Measurements from ENCODE around the gene ATP1B1. TPM values are rescaled to one million over a fixed set of nuclear protein-coding genes. Genes with fewer than 3 reads are reported as not detected.
A peak's percentile ranks its signal among the peaks of the same experiment; 100 is the strongest.

Gene ATP1B1
- polyA plus RNA-seq, 4 donors: 182 to 240 (median 227) TPM

DNA sequence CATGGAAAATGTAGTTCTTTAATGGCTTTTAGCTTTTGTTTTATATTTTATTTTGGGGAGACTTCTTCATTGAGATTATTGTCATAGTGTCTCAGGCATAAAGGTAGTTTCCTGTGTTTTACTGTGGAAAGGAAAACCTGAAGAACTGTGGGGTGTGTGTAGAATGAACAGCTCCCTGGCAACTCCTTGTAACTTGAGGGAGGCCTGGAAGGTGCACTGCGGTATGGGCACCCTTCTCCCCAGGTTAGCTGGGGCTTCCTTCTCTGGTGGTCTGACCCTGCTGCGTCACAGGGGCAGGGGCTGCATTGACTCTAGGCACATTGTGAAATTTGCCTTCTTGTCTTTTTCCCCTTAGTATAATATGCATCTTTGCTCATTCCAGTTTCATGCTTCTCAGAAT, 1.7 kb downstream of the ATP1B1 start:
- DNase-seq (peak in 1 of 2 donors; percentile 54), FAIRE-seq (no peak)
- peak overlapping the region; percentile 35 to 97 (median 79) for H3K4me3 ChIP-seq (ENCODE audit: low read depth in 1 of 3, low read length in 3 of 3)
- H3K27me3 ChIP-seq (ENCODE audit: control insufficient read depth in 3 of 3, insufficient read depth in 3 of 3, low read length in 3 of 3): no peaks in the 10 kb centered on the region
- H3K27ac ChIP-seq (ENCODE audit: low read depth in 1 of 3, low read length in 2 of 3): peak overlapping the region; percentile 92 to 99 (median 93)
- peaks cover 0 to 21% (median 11%) of the 10 kb centered on the region in 3 donors for H3K36me3 ChIP-seq (ENCODE audit: control insufficient read depth in 3 of 3, insufficient read depth in 2 of 3, low read depth in 1 of 3, low read length in 3 of 3)
- H3K4me1 ChIP-seq (ENCODE audit: control insufficient read depth in 3 of 3, insufficient read depth in 2 of 3, low read depth in 1 of 3, low read length in 2 of 3): peaks cover 2 to 37% (median 5%) of the 10 kb centered on the region in 3 donors
- H3K9me3 ChIP-seq (ENCODE audit: control insufficient read depth in 2 of 2, insufficient read depth in 1 of 2, low read depth in 1 of 2, low read length in 1 of 2): no peaks in the 10 kb centered on the region
- 11 to 61% (median 38%) methylated on average over 2 of the region's 2 CpGs for WGBS, 3 donors

DNA sequence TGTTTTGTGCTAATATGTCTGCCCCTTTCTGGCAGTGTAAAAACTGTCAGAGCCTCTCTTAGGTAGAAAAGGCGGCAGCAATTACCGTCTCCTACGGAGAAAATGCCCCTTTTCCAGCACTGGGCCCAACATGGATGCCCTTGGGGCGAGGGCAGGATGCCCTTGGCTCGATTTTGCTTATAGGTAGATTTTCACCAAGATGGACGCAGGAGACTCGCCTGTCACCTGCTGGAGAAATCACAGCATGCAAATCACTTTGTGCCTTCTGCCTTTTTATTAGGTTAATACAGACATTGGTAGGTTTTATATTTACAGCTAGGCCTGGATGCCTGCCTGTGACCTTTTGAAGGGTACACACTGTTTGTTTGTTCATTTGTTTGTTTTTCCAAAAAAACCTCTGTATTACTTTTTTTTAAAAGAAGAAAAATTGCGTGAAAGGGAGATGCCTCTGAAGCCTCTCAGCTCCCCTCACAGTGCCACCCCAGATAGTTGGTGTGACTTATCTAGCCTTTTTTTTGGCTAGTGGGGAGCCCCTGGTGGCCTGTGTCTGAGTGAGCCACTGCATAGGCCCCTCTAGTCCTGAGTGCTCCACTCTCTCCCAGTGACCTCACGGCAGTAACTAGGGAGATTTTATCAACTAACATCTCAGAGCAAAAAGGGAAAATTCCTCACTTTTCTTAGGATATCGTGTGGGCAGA, 2.5 kb downstream of the ATP1B1 start:
- Histone ChIP-seq H3K27me3 (ENCODE audit: control insufficient read depth in 3 of 3, insufficient read depth in 3 of 3, low read length in 3 of 3) (no peaks in the 10 kb centered on the region), H3K9me3 (ENCODE audit: control insufficient read depth in 2 of 2, insufficient read depth in 1 of 2, low read depth in 1 of 2, low read length in 1 of 2) (no peaks in the 10 kb centered on the region), H3K4me1 (ENCODE audit: control insufficient read depth in 3 of 3, insufficient read depth in 2 of 3, low read depth in 1 of 3, low read length in 2 of 3) (peaks cover 4 to 36% (median 5%) of the 10 kb centered on the region in 3 donors), H3K4me3 (ENCODE audit: low read depth in 1 of 3, low read length in 3 of 3) (peak overlapping the region; percentile 35 to 97 (median 79)), H3K36me3 (ENCODE audit: control insufficient read depth in 3 of 3, insufficient read depth in 2 of 3, low read depth in 1 of 3, low read length in 3 of 3) (peaks cover 0 to 29% (median 11%) of the 10 kb centered on the region in 3 donors), H3K27ac (ENCODE audit: low read depth in 1 of 3, low read length in 2 of 3) (peak overlapping the region; percentile 92 to 99 (median 93))
- no peak for FAIRE-seq
- 13 to 67% (median 53%) methylated on average over 10 of the region's 10 CpGs for WGBS, 3 donors
- peak; percentile 72 to 77 for DNase-seq

DNA sequence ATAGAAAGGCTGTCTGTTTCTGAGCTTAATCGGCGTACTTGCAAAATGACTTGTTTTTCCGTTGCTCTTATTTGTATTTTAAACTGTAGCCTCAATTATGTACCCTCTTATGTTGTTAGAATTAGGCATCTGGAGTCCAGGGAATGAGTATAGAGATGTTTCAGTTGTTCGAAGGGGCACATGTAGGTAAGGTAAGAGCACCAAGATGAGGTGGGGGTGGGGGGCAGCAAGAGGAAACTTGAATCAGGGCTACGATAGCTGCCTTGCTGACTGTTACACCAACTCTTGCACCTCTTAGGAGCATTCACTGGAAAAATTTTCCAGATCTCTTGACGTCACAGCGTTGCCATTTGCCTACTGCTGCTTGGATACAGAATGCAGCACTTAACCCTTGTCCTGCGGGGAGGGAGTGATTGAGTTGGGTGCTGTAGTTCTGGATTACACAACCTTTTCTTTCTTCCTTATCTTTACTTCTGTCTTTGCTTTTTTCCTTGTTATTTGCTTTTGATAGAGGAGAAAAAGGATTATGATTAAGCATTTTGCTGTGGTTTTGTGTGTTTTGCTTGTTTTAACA, 3.2 kb downstream of the ATP1B1 start:
- peaks cover 0 to 31% (median 11%) of the 10 kb centered on the region in 3 donors for H3K36me3 ChIP-seq (ENCODE audit: control insufficient read depth in 3 of 3, insufficient read depth in 2 of 3, low read depth in 1 of 3, low read length in 3 of 3)
- H3K9me3 ChIP-seq (ENCODE audit: control insufficient read depth in 2 of 2, insufficient read depth in 1 of 2, low read depth in 1 of 2, low read length in 1 of 2): no peaks in the 10 kb centered on the region
- peak overlapping the region; percentile 92 to 99 (median 93) for H3K27ac ChIP-seq (ENCODE audit: low read depth in 1 of 3, low read length in 2 of 3)
- H3K4me3 ChIP-seq (ENCODE audit: low read depth in 1 of 3, low read length in 3 of 3): peak overlapping the region in 2 of 3 donors; percentile 79 to 97
- WGBS, 3 donors: 9 to 36% (median 24%) methylated on average over 8 of the region's 8 CpGs
- no peaks in the 10 kb centered on the region for H3K27me3 ChIP-seq (ENCODE audit: control insufficient read depth in 3 of 3, insufficient read depth in 3 of 3, low read length in 3 of 3)
- no peak for FAIRE-seq
- DNase-seq: peak; percentile 95 to 97
- H3K4me1 ChIP-seq (ENCODE audit: control insufficient read depth in 3 of 3, insufficient read depth in 2 of 3, low read depth in 1 of 3, low read length in 2 of 3): peaks cover 2 to 33% (median 3%) of the 10 kb centered on the region in 3 donors

DNA sequence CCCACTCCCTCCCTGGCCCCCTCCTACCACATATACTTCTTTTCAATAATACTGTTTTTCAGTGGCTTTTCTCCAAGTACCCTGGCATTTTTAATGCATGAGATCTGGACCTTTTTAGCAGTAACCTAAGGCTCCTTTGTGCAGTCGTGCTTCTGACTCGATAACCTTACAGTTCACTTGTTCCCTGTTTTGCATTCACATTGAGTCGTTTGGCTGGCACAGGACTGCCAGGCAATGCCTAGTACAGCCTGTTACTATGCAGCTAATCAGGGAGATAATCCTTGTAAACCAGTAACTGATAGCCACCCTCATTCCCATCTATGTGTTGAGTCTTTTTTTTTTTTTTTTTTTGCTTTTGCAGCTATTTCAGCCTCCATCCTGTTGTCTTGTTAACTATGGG, 3.7 kb downstream of the ATP1B1 start:
- peak; percentile 53 to 77 for DNase-seq
- Histone ChIP-seq H3K27ac (ENCODE audit: low read depth in 1 of 3, low read length in 2 of 3) (peak overlapping the region; percentile 92 to 99 (median 93)), H3K27me3 (ENCODE audit: control insufficient read depth in 3 of 3, insufficient read depth in 3 of 3, low read length in 3 of 3) (no peaks in the 10 kb centered on the region), H3K4me3 (ENCODE audit: low read depth in 1 of 3, low read length in 3 of 3) (peak overlapping the region in 2 of 3 donors; percentile 79 to 97), H3K36me3 (ENCODE audit: control insufficient read depth in 3 of 3, insufficient read depth in 2 of 3, low read depth in 1 of 3, low read length in 3 of 3) (peaks cover 0 to 37% (median 11%) of the 10 kb centered on the region in 3 donors), H3K9me3 (ENCODE audit: control insufficient read depth in 2 of 2, insufficient read depth in 1 of 2, low read depth in 1 of 2, low read length in 1 of 2) (no peaks in the 10 kb centered on the region), H3K4me1 (ENCODE audit: control insufficient read depth in 3 of 3, insufficient read depth in 2 of 3, low read depth in 1 of 3, low read length in 2 of 3) (peaks cover 1 to 31% (median 2%) of the 10 kb centered on the region in 3 donors)
- WGBS, 3 donors: 0 to 26% (median 20%) methylated on average over 3 of the region's 3 CpGs
- no peak for FAIRE-seq

DNA sequence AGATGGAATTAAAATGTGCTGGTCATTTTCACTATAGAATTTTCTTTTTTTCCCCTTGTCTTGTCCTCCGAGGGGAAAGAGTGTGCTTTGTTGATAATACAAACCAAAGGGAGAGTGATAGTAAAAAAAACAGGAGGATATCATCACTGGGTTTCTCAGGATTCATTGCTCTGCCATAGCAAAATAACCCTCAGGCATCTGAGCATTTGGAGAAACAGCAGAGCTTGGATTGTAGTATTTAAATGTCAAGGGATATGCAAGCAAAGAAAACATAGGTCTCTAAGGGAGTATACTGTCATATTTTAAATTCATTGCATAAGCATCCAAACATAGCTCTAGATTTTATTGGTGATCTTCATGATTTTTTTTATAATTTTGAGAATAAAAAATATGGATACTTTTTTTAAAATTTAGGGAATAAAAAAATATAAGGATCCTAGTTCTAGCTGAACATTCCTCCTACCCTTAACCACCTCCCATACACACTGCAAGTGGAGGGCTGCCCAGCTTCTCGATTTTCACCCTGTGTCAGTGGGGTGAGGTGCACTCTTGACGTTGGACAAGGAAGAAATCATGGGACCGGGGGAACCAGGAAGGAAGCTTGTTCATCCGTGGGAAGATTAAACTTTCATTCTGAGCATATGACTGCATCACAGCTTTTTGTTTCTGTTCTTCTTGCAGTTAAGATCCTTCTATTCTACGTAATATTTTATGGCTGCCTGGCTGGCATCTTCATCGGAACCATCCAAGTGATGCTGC, 4.4 kb downstream of the ATP1B1 start:
- DNase-seq: peak in 1 of 2 donors; percentile 52
- peak overlapping the region; percentile 92 to 99 (median 93) for H3K27ac ChIP-seq (ENCODE audit: low read depth in 1 of 3, low read length in 2 of 3)

DNA sequence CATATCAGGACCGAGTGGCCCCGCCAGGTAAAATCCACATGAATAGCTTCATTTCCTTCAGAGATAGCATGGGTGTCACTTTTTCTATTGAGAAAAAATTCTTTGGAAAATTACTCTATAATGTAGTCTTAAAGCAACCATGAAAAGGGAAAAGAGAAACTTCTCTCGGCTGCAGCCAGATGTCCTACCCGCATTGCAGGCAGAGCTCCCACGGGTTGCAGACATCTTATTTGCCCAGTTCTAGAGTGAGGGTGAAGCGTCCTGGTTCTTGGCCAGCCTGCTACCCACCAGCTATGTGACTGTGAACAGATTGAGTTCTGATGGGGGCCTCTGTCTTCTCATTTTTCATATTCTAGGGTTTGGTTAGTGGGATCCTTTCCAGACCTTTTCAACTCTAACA, 5.0 kb downstream of the ATP1B1 start:
- Histone ChIP-seq H3K27me3 (ENCODE audit: control insufficient read depth in 3 of 3, insufficient read depth in 3 of 3, low read length in 3 of 3) (no peaks in the 10 kb centered on the region), H3K36me3 (ENCODE audit: control insufficient read depth in 3 of 3, insufficient read depth in 2 of 3, low read depth in 1 of 3, low read length in 3 of 3) (peaks cover 0 to 49% (median 11%) of the 10 kb centered on the region in 3 donors), H3K27ac (ENCODE audit: low read depth in 1 of 3, low read length in 2 of 3) (peak overlapping the region; percentile 72 to 93 (median 76)), H3K4me1 (ENCODE audit: control insufficient read depth in 3 of 3, insufficient read depth in 2 of 3, low read depth in 1 of 3, low read length in 2 of 3) (peaks cover 0 to 39% (median 4%) of the 10 kb centered on the region in 3 donors), H3K4me3 (ENCODE audit: low read depth in 1 of 3, low read length in 3 of 3) (peak overlapping the region in 1 of 3 donors; percentile 39), H3K9me3 (ENCODE audit: control insufficient read depth in 2 of 2, insufficient read depth in 1 of 2, low read depth in 1 of 2, low read length in 1 of 2) (no peaks in the 10 kb centered on the region)
- FAIRE-seq (no peak), DNase-seq (no peak)
- 21 to 59% (median 42%) methylated on average over 6 of the region's 6 CpGs for WGBS, 3 donors

More for the DNA sequence above, 4.4 kb downstream of the ATP1B1 start:
- FAIRE-seq: no peak
- WGBS, 3 donors: 10 to 32% (median 27%) methylated on average over 7 of the region's 7 CpGs
- Histone ChIP-seq H3K36me3 (ENCODE audit: control insufficient read depth in 3 of 3, insufficient read depth in 2 of 3, low read depth in 1 of 3, low read length in 3 of 3) (peaks cover 0 to 43% (median 11%) of the 10 kb centered on the region in 3 donors), H3K9me3 (ENCODE audit: control insufficient read depth in 2 of 2, insufficient read depth in 1 of 2, low read depth in 1 of 2, low read length in 1 of 2) (no peaks in the 10 kb centered on the region), H3K27me3 (ENCODE audit: control insufficient read depth in 3 of 3, insufficient read depth in 3 of 3, low read length in 3 of 3) (no peaks in the 10 kb centered on the region), H3K4me3 (ENCODE audit: low read depth in 1 of 3, low read length in 3 of 3) (peak overlapping the region in 2 of 3 donors; percentile 79 to 97), H3K4me1 (ENCODE audit: control insufficient read depth in 3 of 3, insufficient read depth in 2 of 3, low read depth in 1 of 3, low read length in 2 of 3) (peaks cover 0 to 33% (median 3%) of the 10 kb centered on the region in 3 donors)

DNA sequence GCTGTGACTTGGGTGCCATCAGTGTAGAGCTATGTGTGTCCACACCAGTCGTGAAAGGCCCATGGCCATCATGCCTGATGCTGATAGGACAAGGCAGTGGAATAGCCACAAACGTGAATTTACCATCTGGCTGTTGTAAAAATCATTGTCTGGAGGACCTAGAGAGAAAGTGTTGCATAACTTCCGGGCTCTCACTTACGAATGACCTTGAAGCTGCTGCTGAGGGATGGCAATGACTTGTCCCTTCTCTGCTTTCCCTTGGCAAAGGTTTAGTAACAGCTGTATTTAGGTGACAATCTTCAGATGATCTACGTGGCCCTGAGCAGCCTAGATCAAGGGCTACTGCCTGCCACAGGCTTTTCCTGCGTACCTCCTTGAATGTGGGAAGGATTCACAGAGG, 5.8 kb downstream of the ATP1B1 start:
- FAIRE-seq: no peak
- Histone ChIP-seq H3K4me3 (ENCODE audit: low read depth in 1 of 3, low read length in 3 of 3) (no peak overlapping the region), H3K27ac (ENCODE audit: low read depth in 1 of 3, low read length in 2 of 3) (peak overlapping the region; percentile 20 to 85 (median 72)), H3K36me3 (ENCODE audit: control insufficient read depth in 3 of 3, insufficient read depth in 2 of 3, low read depth in 1 of 3, low read length in 3 of 3) (peaks cover 0 to 51% (median 11%) of the 10 kb centered on the region in 3 donors), H3K27me3 (ENCODE audit: control insufficient read depth in 3 of 3, insufficient read depth in 3 of 3, low read length in 3 of 3) (no peaks in the 10 kb centered on the region), H3K9me3 (ENCODE audit: control insufficient read depth in 2 of 2, insufficient read depth in 1 of 2, low read depth in 1 of 2, low read length in 1 of 2) (no peaks in the 10 kb centered on the region), H3K4me1 (ENCODE audit: control insufficient read depth in 3 of 3, insufficient read depth in 2 of 3, low read depth in 1 of 3, low read length in 2 of 3) (peaks cover 0 to 42% (median 4%) of the 10 kb centered on the region in 3 donors)
- peak; percentile 60 to 65 for DNase-seq
- 13 to 51% (median 30%) methylated on average over 6 of the region's 6 CpGs for WGBS, 3 donors

DNA sequence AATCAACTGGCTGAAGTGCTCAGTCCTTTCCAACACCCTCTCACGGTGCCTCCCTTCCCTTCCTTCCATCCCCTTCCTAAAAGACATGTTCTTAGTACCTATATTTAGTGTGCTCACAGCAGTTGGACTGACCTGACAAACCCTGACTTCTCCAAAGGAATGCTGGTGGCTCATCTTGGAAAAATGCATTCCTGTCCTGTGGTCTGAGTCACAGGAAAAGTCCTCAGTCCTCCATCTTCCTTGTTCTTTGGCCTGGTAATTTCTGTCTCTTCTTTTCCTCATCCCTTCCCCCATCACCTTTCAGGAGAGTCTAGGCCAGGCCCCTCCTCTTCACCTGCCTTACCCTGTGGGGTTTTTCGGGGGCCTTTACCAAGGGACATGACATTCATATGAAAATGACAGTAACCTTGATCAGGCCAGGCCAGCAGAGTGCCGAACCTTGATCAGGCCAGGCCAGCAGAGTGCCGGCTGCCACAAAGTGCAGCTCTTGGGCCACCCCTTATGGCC, 7.2 kb downstream of the ATP1B1 start:
- 37 to 62% (median 42%) methylated on average over 3 to 4 of the region's 4 CpGs for WGBS, 3 donors
- Histone ChIP-seq H3K36me3 (ENCODE audit: control insufficient read depth in 3 of 3, insufficient read depth in 2 of 3, low read depth in 1 of 3, low read length in 3 of 3) (peaks cover 0 to 55% (median 12%) of the 10 kb centered on the region in 3 donors), H3K4me1 (ENCODE audit: control insufficient read depth in 3 of 3, insufficient read depth in 2 of 3, low read depth in 1 of 3, low read length in 2 of 3) (peaks cover 0 to 42% (median 4%) of the 10 kb centered on the region in 3 donors), H3K9me3 (ENCODE audit: control insufficient read depth in 2 of 2, insufficient read depth in 1 of 2, low read depth in 1 of 2, low read length in 1 of 2) (no peaks in the 10 kb centered on the region), H3K4me3 (ENCODE audit: low read depth in 1 of 3, low read length in 3 of 3) (no peak overlapping the region), H3K27me3 (ENCODE audit: control insufficient read depth in 3 of 3, insufficient read depth in 3 of 3, low read length in 3 of 3) (no peaks in the 10 kb centered on the region), H3K27ac (ENCODE audit: low read depth in 1 of 3, low read length in 2 of 3) (peak overlapping the region; percentile 36 to 84 (median 82))
- FAIRE-seq (no peak), DNase-seq (peak in 1 of 2 donors; percentile 78)
